ENCODE data around the gene SLC2A4RG. TPM values are rescaled to one million over a fixed set of nuclear protein-coding genes. Genes with fewer than 3 reads are reported as not detected.

Gene SLC2A4RG
- total and polyA plus RNA-seq, 3 donors from 2014 or later, result 64.4 to 141 (median 123) TPM

DNA sequence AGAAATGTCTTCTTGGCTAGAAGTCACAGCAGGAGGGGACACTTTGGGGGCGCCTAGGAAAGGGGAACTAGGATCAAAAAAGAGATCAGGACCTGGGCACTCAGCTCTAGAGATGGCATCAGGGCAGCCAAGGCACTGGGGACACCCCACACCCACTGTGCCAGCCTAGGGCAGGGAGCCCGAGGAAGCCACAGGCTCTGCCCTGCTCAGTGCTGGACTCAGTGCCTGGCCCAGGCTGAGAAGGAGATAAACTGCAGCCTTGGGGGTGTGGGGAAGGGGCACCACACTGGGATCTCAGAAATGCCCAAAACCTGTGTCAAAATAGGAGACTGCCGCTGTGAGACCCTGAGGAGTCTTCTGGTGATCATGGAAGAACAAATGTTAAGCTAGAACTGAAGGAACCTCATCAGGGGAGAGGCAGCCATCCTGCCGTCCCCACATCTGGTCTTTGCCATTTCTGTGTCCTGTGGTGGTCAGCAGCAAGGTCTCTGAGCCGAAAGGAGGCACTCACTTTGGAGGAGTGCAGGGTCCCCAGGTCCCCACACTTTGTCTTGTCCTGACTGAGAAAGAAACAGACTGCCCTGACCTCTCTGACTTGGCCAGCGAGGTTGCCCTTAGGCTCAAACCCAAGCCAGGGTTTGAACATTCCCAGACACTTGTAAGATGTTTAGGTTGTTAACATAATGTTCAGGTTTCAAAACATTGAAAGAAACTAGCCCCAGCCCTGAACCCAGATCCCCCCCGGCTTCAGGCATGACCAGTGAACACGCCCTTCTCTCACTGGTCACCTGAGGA lies 34.1 kb upstream of the SLC2A4RG start:
- TF ChIP-seq POLR2A (IDR thresholded peaks at IDR 0.05) (no peak), CTCF (IDR thresholded peaks at IDR 0.05) (no peak)
- no peak overlapping the region for H3K27ac ChIP-seq
- peaks cover 30% of the 10 kb centered on the region for H3K4me1 ChIP-seq
- no peaks in the 10 kb centered on the region for H3K9me3 ChIP-seq
- intact Hi-C loops (cut with DNase I; ENCODE audit: low total_unique reads), result no loop called here
- DNase-seq, result no peak
- WGBS, 2 donors, result 79 to 86% methylated on average over 7 to 8 of the region's 8 CpGs
- H3K4me3 ChIP-seq, result no peak overlapping the region
- H3K27me3 ChIP-seq, result no peaks in the 10 kb centered on the region
- no peaks in the 10 kb centered on the region for H3K36me3 ChIP-seq (ENCODE audit: low read depth, missing control alignments)

- intact Hi-C loops (cut with DNase I; ENCODE audit: low total_unique reads), result no loop called here
- no peak for DNase-seq
- WGBS, 2 donors, result 54 to 60% methylated on average over 11 to 12 of the region's 12 CpGs
- no peaks in the 10 kb centered on the region for H3K9me3 ChIP-seq
- H3K27ac ChIP-seq, result peak overlapping the region; percentile 76 to 85
- H3K4me1 ChIP-seq, result peaks cover 25% of the 10 kb centered on the region
- no peaks in the 10 kb centered on the region for H3K27me3 ChIP-seq
- no peak for TF ChIP-seq CTCF (IDR thresholded peaks at IDR 0.05)
- no peak for TF ChIP-seq POLR2A (IDR thresholded peaks at IDR 0.05)
- H3K36me3 ChIP-seq (ENCODE audit: low read depth, missing control alignments), result no peaks in the 10 kb centered on the region
- no peak overlapping the region for H3K4me3 ChIP-seq
Measured at GRCh38 chr20:63706027-63706695, 33.4 kb upstream of the SLC2A4RG start.

- intact Hi-C loops (cut with DNase I; ENCODE audit: low total_unique reads), result no loop called here
- WGBS, 2 donors, result 0 to 1% methylated on average over 1 to 51 of the region's 56 CpGs
- H3K36me3 ChIP-seq (ENCODE audit: low read depth, missing control alignments), result no peaks in the 10 kb centered on the region
- H3K27me3 ChIP-seq, result no peaks in the 10 kb centered on the region
- TF ChIP-seq CTCF (IDR thresholded peaks at IDR 0.05) (peak in 1 of 3 experiments; percentile 44), POLR2A (IDR thresholded peaks at IDR 0.05) (no peak)
- peak; percentile 71 for DNase-seq
- H3K4me3 ChIP-seq, result peak overlapping the region; percentile 94 to 97
- H3K9me3 ChIP-seq, result no peaks in the 10 kb centered on the region
- H3K27ac ChIP-seq, result peak overlapping the region; percentile 76 to 85
- peaks cover 28% of the 10 kb centered on the region for H3K4me1 ChIP-seq
Measured at GRCh38 chr20:63706852-63707557, 32.6 kb upstream of the SLC2A4RG start.

DNA sequence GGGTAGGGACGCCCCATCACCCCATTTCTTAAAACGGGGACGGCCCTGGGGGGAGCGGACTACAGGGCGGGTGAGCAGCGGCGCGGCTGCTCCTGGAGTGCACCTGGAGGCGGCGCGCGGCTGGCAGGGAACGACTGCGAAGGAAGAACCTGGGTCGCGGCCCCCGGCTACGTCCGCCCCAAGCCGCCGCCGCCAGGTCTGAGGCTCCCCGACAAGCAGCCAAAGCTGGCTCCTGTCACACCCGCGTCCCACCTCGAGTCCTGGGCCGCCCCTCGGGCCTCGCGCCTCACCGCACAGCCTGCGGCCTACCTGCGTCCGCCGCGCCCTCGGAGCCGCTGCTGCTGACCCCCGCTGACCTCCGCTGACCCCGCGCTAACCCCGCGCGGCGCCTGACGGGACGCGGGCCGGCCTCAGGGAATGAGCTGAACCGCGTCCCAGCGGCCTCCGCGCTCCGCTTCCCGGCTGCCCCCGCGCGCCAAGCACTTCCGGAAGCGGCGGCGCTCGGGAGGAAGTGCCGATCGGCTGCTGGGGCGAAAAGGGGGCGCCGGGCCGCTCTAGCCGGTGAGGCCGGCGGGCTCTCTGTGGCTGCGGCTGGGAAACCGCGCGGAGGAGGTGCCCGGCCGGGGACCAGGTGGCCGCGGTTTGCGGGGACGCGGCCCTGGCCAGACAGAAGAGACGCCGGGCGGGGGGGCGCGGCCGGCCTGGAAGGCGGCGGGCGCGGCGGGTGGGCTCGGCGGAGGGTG lies 31.8 kb upstream of the SLC2A4RG start, which contains the start of the genes ARFRP1 and ZGPAT:
Gene ARFRP1 (minus strand): TSS at position 419 of the 743 bp plus-strand sequence. CDS start 885 bp downstream, outside the sequence.
Gene ZGPAT (plus strand): TSS at position 482 of the 743 bp plus-strand sequence. CDS start 542 bp downstream, outside the sequence.
- WGBS, 2 donors, result 0% methylated on average over 53 of the region's 98 CpGs; no CpG with 5 or more reads in 1 of the 2 donors
- no peaks in the 10 kb centered on the region for H3K36me3 ChIP-seq (ENCODE audit: low read depth, missing control alignments)
- peak within 1 kb of the TSS; percentile 76 to 85 for H3K27ac ChIP-seq
- peaks cover 28% of the 10 kb centered on the region for H3K4me1 ChIP-seq
- TF ChIP-seq CTCF (IDR thresholded peaks at IDR 0.05) (peak in 1 of 3 experiments; percentile 26), POLR2A (IDR thresholded peaks at IDR 0.05) (no peak)
- H3K9me3 ChIP-seq, result no peaks in the 10 kb centered on the region
- peak; percentile 92 for DNase-seq
- intact Hi-C loops (cut with DNase I; ENCODE audit: low total_unique reads), result no loop called here
- H3K4me3 ChIP-seq, result peak within 1 kb of the TSS; percentile 94 to 97
- H3K27me3 ChIP-seq, result no peaks in the 10 kb centered on the region
